Astrocyte of the cerebellum (primary cell): ENCODE measurements around the gene TMEM164.

Experiments
- DNase-seq: peaks from one replicate; pipeline ENCODE4 v3.0.0-alpha.2; 2011; ENCODE audit warnings: low read depth
- H3K4me3 ChIP-seq: 2 replicates; pipeline ENCODE4 v1.5.1; 2011; ENCODE audit warnings: mild to moderate bottlenecking, low read depth, low read length, moderate library complexity
- CTCF ChIP-seq: IDR thresholded peaks from 2 replicates; pipeline ENCODE4 v1.5.1; 2012; ENCODE audit warnings: low read length, low read depth, moderate library complexity, mild to moderate bottlenecking; ENCODE audit errors: missing control alignments
- in situ Hi-C: cut with HindIII; loops from 2 replicates; pipeline ENCODE4 v1.10.0; 2017; ENCODE audit warnings: low sequenced_read_pairs

Gene TMEM164

GRCh38 chrX:110103344-110103743 lies 100.4 kb downstream of the TMEM164 start:
- in situ Hi-C loops = no loop called here
- no peak for TF ChIP-seq CTCF
- no peak for DNase-seq
- no peak overlapping the region for H3K4me3 ChIP-seq

- no peak for TF ChIP-seq CTCF
- no peak for DNase-seq
- H3K4me3 ChIP-seq = no peak overlapping the region
- in situ Hi-C loops = no loop called here
These were observed 101.2 kb downstream of the TMEM164 start for GRCh38 chrX:110104078-110104477.

GRCh38 chrX:110108381-110108821 lies 105.5 kb downstream of the TMEM164 start:
- TF ChIP-seq CTCF = no peak
- H3K4me3 ChIP-seq = no peak overlapping the region
- peak; percentile 28 for DNase-seq
- in situ Hi-C loops = no loop called here

- no peak overlapping the region for H3K4me3 ChIP-seq
- DNase-seq = no peak
- no peak for TF ChIP-seq CTCF
- in situ Hi-C loops = no loop called here
These were observed 111.4 kb downstream of the TMEM164 start for GRCh38 chrX:110114260-110114776.

- in situ Hi-C loops = no loop called here
- H3K4me3 ChIP-seq = no peak overlapping the region
- no peak for DNase-seq
- no peak for TF ChIP-seq CTCF
These were observed 113.4 kb downstream of the TMEM164 start for GRCh38 chrX:110116066-110116980.

- in situ Hi-C loops = no loop called here
- no peak for TF ChIP-seq CTCF
- H3K4me3 ChIP-seq = no peak overlapping the region
These were observed 115.6 kb downstream of the TMEM164 start for GRCh38 chrX:110118530-110118929.

More at GRCh38 chrX:110118530-110118929, 115.6 kb downstream of the TMEM164 start:
- no peak for DNase-seq
